Peyer's patch (tissue), 4 donors: Measurements from ENCODE around the gene XKR7. TPM values are rescaled to one million over a fixed set of nuclear protein-coding genes. Genes with fewer than 3 reads are reported as not detected.
A peak's percentile ranks its signal among the peaks of the same experiment; 100 is the strongest.

Experiments
- DNase-seq, 3 donors: peaks; one replicate each; pipeline ENCODE4 v3.0.0-alpha.2; 2017 to 2019
- H3K27ac ChIP-seq, 4 donors: fragments of 200-600 bp; sonication (generic); one replicate each; pipeline ENCODE4 v1.5.1; 2016 to 2019
- H3K27me3 ChIP-seq, 2 donors: fragments of 200-600 bp; sonication (generic); one replicate each; pipeline ENCODE4 v1.5.1; 2019
- H3K36me3 ChIP-seq, 3 donors: fragments of 200-600 bp; sonication (generic); one replicate each; pipeline ENCODE4 v1.5.1; 2016 to 2019
- H3K4me1 ChIP-seq, 4 donors: fragments of 200-600 bp; sonication (generic); one replicate each; pipeline ENCODE4 v1.5.1; 2016 to 2019
- H3K4me3 ChIP-seq, 4 donors: fragments of 200-600 bp; sonication (generic); 1 replicate in 3 of 4; 2 replicates in 1 of 4; pipeline ENCODE4 v1.5.1; 2016 to 2019; ENCODE audit warnings: mild to moderate bottlenecking in 1 of 4
- H3K9me3 ChIP-seq, 4 donors: fragments of 200-600 bp; sonication (generic); one replicate each; pipeline ENCODE4 v1.5.1; 2016 to 2019; ENCODE audit warnings: mild to moderate bottlenecking in 1 of 4
- CTCF ChIP-seq, 6 experiments: fragments of 450-650 bp in 4 of 6; fragments of 200-600 bp in 2 of 6; sonication (generic) in 1 of 6; IDR thresholded peaks; one replicate each; pipeline ENCODE4 v1.5.1; 2017 to 2019; ENCODE audit warnings: antibody characterized with exemption in 6 of 6, mild to moderate bottlenecking in 3 of 6, moderate library complexity in 1 of 6
- POLR2A ChIP-seq, 2 donors: fragments of 450-650 bp; IDR thresholded peaks; one replicate each; pipeline ENCODE4 v1.5.1; 2017; ENCODE audit warnings: antibody characterized with exemption in 2 of 2, mild to moderate bottlenecking in 2 of 2, moderate library complexity in 2 of 2
- total RNA-seq, 4 donors: library from RNA; depleted of rRNA; stranded (reverse); fragments of >200 nt; gene quantifications; one replicate each; pipeline ENCODE4 v1.1.0, GENCODE V29; 2016

XKR7 gene
- total RNA-seq, 4 donors from 2014 or later: 0.38 TPM; not detected in 3

- Histone ChIP-seq H3K9me3 (no peaks in the 10 kb centered on the region), H3K27me3 (no peaks in the 10 kb centered on the region), H3K27ac (no peak overlapping the region), H3K4me3 (no peak overlapping the region), H3K4me1 (peaks cover 0 to 4% (median 0%) of the 10 kb centered on the region in 4 donors), H3K36me3 (peaks cover 0 to 59% (median 0%) of the 10 kb centered on the region in 3 donors)
- TF ChIP-seq CTCF (IDR thresholded peaks at IDR 0.05): no peak
- TF ChIP-seq POLR2A (IDR thresholded peaks at IDR 0.05): no peak
- no peak for DNase-seq
Measured at GRCh38 chr20:31945319-31945718, 22.6 kb upstream of the XKR7 start.

GRCh38 chr20:31945785-31946184, 22.2 kb upstream of the XKR7 start:
- peaks cover 0 to 59% (median 0%) of the 10 kb centered on the region in 3 donors for H3K36me3 ChIP-seq
- TF ChIP-seq POLR2A (IDR thresholded peaks at IDR 0.05): no peak
- TF ChIP-seq CTCF (IDR thresholded peaks at IDR 0.05): no peak
- H3K4me1 ChIP-seq: peaks cover 0 to 9% (median 0%) of the 10 kb centered on the region in 4 donors
- no peaks in the 10 kb centered on the region for H3K27me3 ChIP-seq
- H3K9me3 ChIP-seq: no peaks in the 10 kb centered on the region
- H3K4me3 ChIP-seq: no peak overlapping the region
- no peak overlapping the region for H3K27ac ChIP-seq
- DNase-seq: no peak

- Histone ChIP-seq H3K4me1 (peaks cover 0 to 14% (median 0%) of the 10 kb centered on the region in 4 donors), H3K27me3 (no peaks in the 10 kb centered on the region), H3K36me3 (peaks cover 0 to 59% (median 0%) of the 10 kb centered on the region in 3 donors), H3K9me3 (no peaks in the 10 kb centered on the region), H3K4me3 (no peak overlapping the region), H3K27ac (no peak overlapping the region)
- DNase-seq: no peak
- no peak for TF ChIP-seq POLR2A (IDR thresholded peaks at IDR 0.05)
- TF ChIP-seq CTCF (IDR thresholded peaks at IDR 0.05): no peak
Measured at GRCh38 chr20:31948008-31948407, 19.9 kb upstream of the XKR7 start.

- Histone ChIP-seq H3K9me3 (no peaks in the 10 kb centered on the region), H3K4me1 (peaks cover 0 to 14% (median 0%) of the 10 kb centered on the region in 4 donors), H3K4me3 (no peak overlapping the region), H3K27me3 (no peaks in the 10 kb centered on the region), H3K27ac (no peak overlapping the region), H3K36me3 (peaks cover 0 to 48% (median 0%) of the 10 kb centered on the region in 3 donors)
- TF ChIP-seq POLR2A (IDR thresholded peaks at IDR 0.05) (no peak), CTCF (IDR thresholded peaks at IDR 0.05) (no peak)
- DNase-seq: no peak
Measured at GRCh38 chr20:31949877-31950646, 17.9 kb upstream of the XKR7 start.

GRCh38 chr20:31951203-31951529, 16.8 kb upstream of the XKR7 start:
- no peak for DNase-seq
- H3K4me3 ChIP-seq: peak overlapping the region; percentile 61 to 90 (median 73)
- H3K36me3 ChIP-seq: peaks cover 0 to 37% (median 0%) of the 10 kb centered on the region in 3 donors
- peak overlapping the region in 3 of 4 donors; percentile 54 to 85 (median 67) for H3K27ac ChIP-seq
- no peaks in the 10 kb centered on the region for H3K9me3 ChIP-seq
- peaks cover 0 to 14% (median 0%) of the 10 kb centered on the region in 4 donors for H3K4me1 ChIP-seq
- TF ChIP-seq CTCF (IDR thresholded peaks at IDR 0.05) (no peak), POLR2A (IDR thresholded peaks at IDR 0.05) (no peak)
- H3K27me3 ChIP-seq: no peaks in the 10 kb centered on the region
